ENCODE data around the gene RASGRP1.

- no peak for TF ChIP-seq CTCF (IDR thresholded peaks at IDR 0.05)
- TF ChIP-seq POLR2A (IDR thresholded peaks at IDR 0.05) = no peak
- no peak for TF ChIP-seq EP300 (IDR thresholded peaks at IDR 0.05)
Measured at GRCh38 chr15:38564557-38565286, at the start of gene RASGRP1.
